SK-N-SH (cell line): ENCODE results near the gene DBH. TPM values are rescaled to one million over a fixed set of nuclear protein-coding genes. Genes with fewer than 3 reads are reported as not detected.

ENCODE experiments used
- CTCF ChIA-PET: fragments of 300-600, 350-600 bp; formaldehyde crosslinking; extraction: SDS; loops from one replicate; lab custom pipeline; 2021; lab: Yijun Ruan, JAX
- POLR2A ChIA-PET: fragments of 350-600 bp; sonication (Branson Sonifier 250); formaldehyde crosslinking; extraction: SDS; loops from one replicate; lab custom pipeline; 2020; ENCODE audit warnings: antibody characterized with exemption, inconsistent platforms; lab: Yijun Ruan, JAX
- DNase-seq: peaks from one replicate; pipeline ENCODE4 v3.0.0; 2012
- H2AFZ ChIP-seq: fragments of 200-600 bp; sonication (generic); 2 replicates; pipeline ENCODE4 v1.8.1; 2016; ENCODE audit warnings: antibody characterized with exemption, mild to moderate bottlenecking, low read depth
- H3F3A ChIP-seq: fragments of 200-600 bp; sonication (generic); replicated peaks from 2 replicates; pipeline ENCODE3; 2016; ENCODE audit warnings: antibody characterized with exemption, mild to moderate bottlenecking; ENCODE audit not compliant: insufficient read depth
- H3K27ac ChIP-seq, 2 experiments: fragments of 200-500 bp in 1 of 2; fragments of 200-600 bp in 1 of 2; sonication (Bioruptor generic) in 1 of 2; sonication (generic), shearing (Covaris generic) in 1 of 2; 2 replicates each; pipeline versions ENCODE4 v1.5.1 to v1.6.1; 2014 to 2016; ENCODE audit warnings: low read depth in 2 of 2, inconsistent platforms in 1 of 2, low read length in 1 of 2, mild to moderate bottlenecking in 1 of 2, mixed read lengths in 1 of 2
- H3K27me3 ChIP-seq: fragments of 200-600 bp; sonication (generic), shearing (Covaris generic); 2 replicates; pipeline ENCODE4 v1.6.1; 2016; ENCODE audit warnings: mixed run types; ENCODE audit not compliant: insufficient read depth
- H3K36me3 ChIP-seq, 2 experiments: fragments of 200-500 bp in 1 of 2; fragments of 200-600 bp in 1 of 2; sonication (Bioruptor generic) in 1 of 2; sonication (generic) in 1 of 2; replicated peaks in 1 of 2; 2 replicates each; pipeline versions ENCODE3 to v1.5.1; 2014 to 2016; ENCODE audit warnings: low read length in 1 of 2, mild to moderate bottlenecking in 1 of 2; ENCODE audit not compliant: insufficient read depth in 2 of 2, control insufficient read depth in 1 of 2
- H3K4me1 ChIP-seq, 2 experiments: fragments of 200-500 bp in 1 of 2; fragments of 200-600 bp in 1 of 2; sonication (Bioruptor generic) in 1 of 2; sonication (generic), shearing (Covaris generic) in 1 of 2; 2 replicates each; pipeline versions ENCODE4 v1.5.1 to v1.6.1; 2014 to 2016; ENCODE audit warnings: low read depth in 1 of 2, low read length in 1 of 2, mixed run types in 1 of 2; ENCODE audit not compliant: insufficient read depth in 2 of 2, control insufficient read depth in 1 of 2
- H3K4me2 ChIP-seq: fragments of 200-600 bp; sonication (generic), shearing (Covaris generic); 2 replicates; pipeline ENCODE4 v1.6.1; 2017; ENCODE audit warnings: mixed run types
- H3K4me3 ChIP-seq, 2 experiments: fragments of 200-500 bp in 1 of 2; fragments of 200-600 bp in 1 of 2; sonication (Bioruptor generic) in 1 of 2; sonication (generic), shearing (Covaris generic) in 1 of 2; 2 replicates each; pipeline versions ENCODE4 v1.5.1 to v1.8.1; 2014 to 2016; ENCODE audit warnings: low read depth in 2 of 2, inconsistent platforms in 1 of 2, low read length in 1 of 2, mild to moderate bottlenecking in 1 of 2, mixed read lengths in 1 of 2, moderate library complexity in 1 of 2
- H3K79me2 ChIP-seq: fragments of 200-600 bp; sonication (generic); 2 replicates; pipeline ENCODE4 v1.8.1; 2017; ENCODE audit warnings: mild to moderate bottlenecking; ENCODE audit not compliant: insufficient read depth
- H3K9ac ChIP-seq: fragments of 200-600 bp; sonication (generic); 2 replicates; pipeline ENCODE4 v1.6.1; 2017; ENCODE audit warnings: mixed run types
- H3K9me2 ChIP-seq: fragments of 200-600 bp; sonication (generic); 2 replicates; pipeline ENCODE4 v1.6.1; 2017; ENCODE audit warnings: mixed run types
- H3K9me3 ChIP-seq: fragments of 200-600 bp; sonication (generic); 2 replicates; pipeline ENCODE4 v1.6.1; 2017; ENCODE audit warnings: mixed run types, mild to moderate bottlenecking, moderate library complexity
- H4K20me1 ChIP-seq: fragments of 200-600 bp; sonication (generic); 2 replicates; pipeline ENCODE4 v1.6.1; 2017; ENCODE audit warnings: mild to moderate bottlenecking, mixed run types; ENCODE audit not compliant: insufficient read depth
- ELF1 ChIP-seq: IDR thresholded peaks from 2 replicates; pipeline ENCODE4 v1.4.0; 2012
- EP300 ChIP-seq, 2 experiments: IDR thresholded peaks; 2 replicates each; pipeline versions ENCODE4 v1.4.0 to v1.6.1; 2012; ENCODE audit warnings: borderline replicate concordance in 1 of 2, low read depth in 1 of 2, low read length in 1 of 2
- JUND ChIP-seq: IDR thresholded peaks from 2 replicates; pipeline ENCODE4 v1.4.0; 2012
- MEF2A ChIP-seq: IDR thresholded peaks from 2 replicates; pipeline ENCODE4 v1.4.0; 2012; ENCODE audit warnings: low read depth, borderline replicate concordance
- NRF1 ChIP-seq: IDR thresholded peaks from 2 replicates; pipeline ENCODE4 v1.6.1; 2012; ENCODE audit warnings: low read depth, mild to moderate bottlenecking, low read length
- RAD21 ChIP-seq: IDR thresholded peaks from 2 replicates; pipeline ENCODE4 v1.6.1; 2012; ENCODE audit warnings: mild to moderate bottlenecking, low read length
- RFX5 ChIP-seq: IDR thresholded peaks from 2 replicates; pipeline ENCODE4 v1.6.1; 2012; ENCODE audit warnings: mild to moderate bottlenecking, improper control_type of control experiment, low read length
- TAF1 ChIP-seq: IDR thresholded peaks from 2 replicates; pipeline ENCODE4 v1.6.1; 2012; ENCODE audit warnings: low read depth, mild to moderate bottlenecking, low read length, moderate library complexity, borderline replicate concordance
- TCF12 ChIP-seq: IDR thresholded peaks from 2 replicates; pipeline ENCODE4 v1.4.0; 2012
- TEAD4 ChIP-seq: IDR thresholded peaks from 2 replicates; pipeline ENCODE4 v1.4.0; 2012; ENCODE audit warnings: mild to moderate bottlenecking, borderline replicate concordance; ENCODE audit not compliant: insufficient read depth
- YY1 ChIP-seq: IDR thresholded peaks from 2 replicates; pipeline ENCODE4 v1.4.0; 2012; ENCODE audit warnings: low read depth, mild to moderate bottlenecking
- WGBS: methylation state at CpG from one replicate; pipeline ENCODE4 v1.1.6; 2017; ENCODE audit warnings: low lambda C conversion rate; 5-methylcytosine and 5-hydroxymethylcytosine counted together
- polyA plus RNA-seq, 3 experiments: library from polyadenylated mRNA; depleted of rRNA; stranded (reverse); fragments of >200 nt; gene quantifications; 2 replicates each; pipeline ENCODE4 v1.2.3, GENCODE V29; 2012
- TF ChIP-seq, protein P1 (sequence below): IDR thresholded peaks from 2 replicates; pipeline ENCODE4; 2012
- TF ChIP-seq, protein P2 (sequence below): IDR thresholded peaks from 2 replicates; pipeline ENCODE4 v1.4.0; 2012; ENCODE audit warnings: low read depth, borderline replicate concordance
- TF ChIP-seq, protein P3 (sequence below): IDR thresholded peaks from 2 replicates; pipeline ENCODE4 v1.4.0; 2012; ENCODE audit warnings: low read depth, borderline replicate concordance
- TF ChIP-seq, protein P4 (sequence below): IDR thresholded peaks from 2 replicates; pipeline ENCODE4 v1.6.1; 2012; ENCODE audit warnings: mild to moderate bottlenecking, low read depth, low read length, moderate library complexity

DBH gene
- polyA plus RNA-seq, 1 of the 3 experiments (the other 2 are of a cell fraction) = 0.92 TPM

DNA sequence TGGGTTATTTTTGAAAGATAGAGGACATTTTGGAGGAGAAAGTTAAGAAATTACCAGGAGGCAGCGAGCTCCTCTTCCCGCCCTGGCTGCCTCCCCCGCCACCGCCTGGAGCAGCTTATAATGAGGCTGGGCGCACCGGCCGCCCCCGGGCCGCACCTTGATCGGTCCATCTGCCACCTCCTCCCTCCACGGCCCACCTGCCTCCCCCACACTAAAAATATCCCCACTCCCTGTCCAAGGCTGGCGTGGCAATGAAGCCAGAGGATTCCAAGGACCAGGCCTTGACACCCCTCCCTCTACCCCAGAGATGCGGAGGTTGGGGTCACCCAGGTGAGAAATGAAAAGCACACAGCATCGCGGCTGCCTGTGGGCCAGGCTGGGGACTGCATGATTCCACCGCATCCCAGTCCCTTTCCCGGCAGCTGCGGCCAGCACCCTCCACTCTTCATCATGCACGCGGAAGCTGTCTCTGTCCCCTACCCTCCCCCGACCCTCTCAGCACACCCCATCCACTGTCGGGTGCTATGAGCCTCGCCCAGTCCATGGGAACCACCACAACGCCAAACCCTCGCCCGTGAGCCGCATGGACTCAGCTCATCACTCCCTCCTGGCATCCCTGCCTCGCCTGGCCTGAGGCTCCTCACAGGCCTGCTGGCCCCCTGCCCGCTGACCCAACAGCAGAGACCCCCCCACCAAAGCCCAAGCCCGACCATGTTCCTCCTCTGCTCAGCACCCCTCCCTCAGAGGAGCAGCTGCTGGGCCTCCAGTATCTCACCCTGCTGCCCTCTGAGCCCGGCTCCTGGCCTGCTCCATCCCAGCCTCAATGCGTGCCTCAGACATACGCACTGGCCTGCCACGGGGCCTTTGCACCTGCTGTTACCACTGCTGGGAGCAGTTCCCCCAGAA is 51.9 kb downstream of the DBH start:
- ChIA-PET POLR2A (no interaction called here), CTCF (interaction anchor here (0.6 to 2.0 kb wide), 2 partner anchors 54 to 111 kb away, joined by 3 to 4 read pairs; no protein-coding TSS in a partner anchor)
- H3K79me2 ChIP-seq = no peaks in the 10 kb centered on the region
- no peak overlapping the region for H3K4me2 ChIP-seq
- no peaks in the 10 kb centered on the region for H3F3A ChIP-seq
- no peak overlapping the region for H3K9ac ChIP-seq
- no peak for DNase-seq
- no peaks in the 10 kb centered on the region for H3K9me3 ChIP-seq
- no peaks in the 10 kb centered on the region for H3K27me3 ChIP-seq
- WGBS = 84% methylated on average over 32 of the region's 34 CpGs
- H3K4me1 ChIP-seq = peaks cover 0 to 54% of the 10 kb centered on the region in 2 experiments; a peak in 2 of 4 replicates
- no peaks in the 10 kb centered on the region for H4K20me1 ChIP-seq
- H3K36me3 ChIP-seq = no peaks in the 10 kb centered on the region
- H3K4me3 ChIP-seq = no peak overlapping the region
- peak overlapping the region in 1 of 2 experiments; percentile 64; a peak in 1 of 4 replicates for H3K27ac ChIP-seq
- H3K9me2 ChIP-seq = no peaks in the 10 kb centered on the region
- TF ChIP-seq, protein P1, sequence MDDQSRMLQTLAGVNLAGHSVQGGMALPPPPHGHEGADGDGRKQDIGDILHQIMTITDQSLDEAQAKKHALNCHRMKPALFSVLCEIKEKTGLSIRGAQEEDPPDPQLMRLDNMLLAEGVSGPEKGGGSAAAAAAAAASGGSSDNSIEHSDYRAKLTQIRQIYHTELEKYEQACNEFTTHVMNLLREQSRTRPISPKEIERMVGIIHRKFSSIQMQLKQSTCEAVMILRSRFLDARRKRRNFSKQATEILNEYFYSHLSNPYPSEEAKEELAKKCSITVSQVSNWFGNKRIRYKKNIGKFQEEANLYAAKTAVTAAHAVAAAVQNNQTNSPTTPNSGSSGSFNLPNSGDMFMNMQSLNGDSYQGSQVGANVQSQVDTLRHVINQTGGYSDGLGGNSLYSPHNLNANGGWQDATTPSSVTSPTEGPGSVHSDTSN = no peak
- TF ChIP-seq TAF1 (no peak), RAD21 (no peak), TCF12 (no peak), TEAD4 (no peak), RFX5 (no peak), NRF1 (no peak), JUND (no peak), MEF2A (no peak), ELF1 (no peak), YY1 (no peak), EP300 (IDR thresholded peaks at IDR 0.05; ENCODE audit: borderline replicate concordance in 1 of 2, low read depth in 1 of 2, low read length in 1 of 2) (no peak)
- TF ChIP-seq, protein P2, sequence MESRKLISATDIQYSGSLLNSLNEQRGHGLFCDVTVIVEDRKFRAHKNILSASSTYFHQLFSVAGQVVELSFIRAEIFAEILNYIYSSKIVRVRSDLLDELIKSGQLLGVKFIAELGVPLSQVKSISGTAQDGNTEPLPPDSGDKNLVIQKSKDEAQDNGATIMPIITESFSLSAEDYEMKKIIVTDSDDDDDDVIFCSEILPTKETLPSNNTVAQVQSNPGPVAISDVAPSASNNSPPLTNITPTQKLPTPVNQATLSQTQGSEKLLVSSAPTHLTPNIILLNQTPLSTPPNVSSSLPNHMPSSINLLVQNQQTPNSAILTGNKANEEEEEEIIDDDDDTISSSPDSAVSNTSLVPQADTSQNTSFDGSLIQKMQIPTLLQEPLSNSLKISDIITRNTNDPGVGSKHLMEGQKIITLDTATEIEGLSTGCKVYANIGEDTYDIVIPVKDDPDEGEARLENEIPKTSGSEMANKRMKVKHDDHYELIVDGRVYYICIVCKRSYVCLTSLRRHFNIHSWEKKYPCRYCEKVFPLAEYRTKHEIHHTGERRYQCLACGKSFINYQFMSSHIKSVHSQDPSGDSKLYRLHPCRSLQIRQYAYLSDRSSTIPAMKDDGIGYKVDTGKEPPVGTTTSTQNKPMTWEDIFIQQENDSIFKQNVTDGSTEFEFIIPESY = no peak
- TF ChIP-seq, protein P3, sequence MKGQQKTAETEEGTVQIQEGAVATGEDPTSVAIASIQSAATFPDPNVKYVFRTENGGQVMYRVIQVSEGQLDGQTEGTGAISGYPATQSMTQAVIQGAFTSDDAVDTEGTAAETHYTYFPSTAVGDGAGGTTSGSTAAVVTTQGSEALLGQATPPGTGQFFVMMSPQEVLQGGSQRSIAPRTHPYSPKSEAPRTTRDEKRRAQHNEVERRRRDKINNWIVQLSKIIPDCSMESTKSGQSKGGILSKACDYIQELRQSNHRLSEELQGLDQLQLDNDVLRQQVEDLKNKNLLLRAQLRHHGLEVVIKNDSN = no peak
- TF ChIP-seq, protein P4, sequence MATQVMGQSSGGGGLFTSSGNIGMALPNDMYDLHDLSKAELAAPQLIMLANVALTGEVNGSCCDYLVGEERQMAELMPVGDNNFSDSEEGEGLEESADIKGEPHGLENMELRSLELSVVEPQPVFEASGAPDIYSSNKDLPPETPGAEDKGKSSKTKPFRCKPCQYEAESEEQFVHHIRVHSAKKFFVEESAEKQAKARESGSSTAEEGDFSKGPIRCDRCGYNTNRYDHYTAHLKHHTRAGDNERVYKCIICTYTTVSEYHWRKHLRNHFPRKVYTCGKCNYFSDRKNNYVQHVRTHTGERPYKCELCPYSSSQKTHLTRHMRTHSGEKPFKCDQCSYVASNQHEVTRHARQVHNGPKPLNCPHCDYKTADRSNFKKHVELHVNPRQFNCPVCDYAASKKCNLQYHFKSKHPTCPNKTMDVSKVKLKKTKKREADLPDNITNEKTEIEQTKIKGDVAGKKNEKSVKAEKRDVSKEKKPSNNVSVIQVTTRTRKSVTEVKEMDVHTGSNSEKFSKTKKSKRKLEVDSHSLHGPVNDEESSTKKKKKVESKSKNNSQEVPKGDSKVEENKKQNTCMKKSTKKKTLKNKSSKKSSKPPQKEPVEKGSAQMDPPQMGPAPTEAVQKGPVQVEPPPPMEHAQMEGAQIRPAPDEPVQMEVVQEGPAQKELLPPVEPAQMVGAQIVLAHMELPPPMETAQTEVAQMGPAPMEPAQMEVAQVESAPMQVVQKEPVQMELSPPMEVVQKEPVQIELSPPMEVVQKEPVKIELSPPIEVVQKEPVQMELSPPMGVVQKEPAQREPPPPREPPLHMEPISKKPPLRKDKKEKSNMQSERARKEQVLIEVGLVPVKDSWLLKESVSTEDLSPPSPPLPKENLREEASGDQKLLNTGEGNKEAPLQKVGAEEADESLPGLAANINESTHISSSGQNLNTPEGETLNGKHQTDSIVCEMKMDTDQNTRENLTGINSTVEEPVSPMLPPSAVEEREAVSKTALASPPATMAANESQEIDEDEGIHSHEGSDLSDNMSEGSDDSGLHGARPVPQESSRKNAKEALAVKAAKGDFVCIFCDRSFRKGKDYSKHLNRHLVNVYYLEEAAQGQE = no peak
- TF ChIP-seq, all 33 proteins: peak for 0
- H2AFZ ChIP-seq = no peak overlapping the region
